GM12892 (cell line): ENCODE results near the gene ATP6V0A4.

Source experiments
- POLR2A ChIP-seq: IDR thresholded peaks from 2 replicates; pipeline ENCODE4 v1.6.1; 2011; ENCODE audit warnings: low read depth, low read length, control low read depth
- POLR2AphosphoS5 ChIP-seq: IDR thresholded peaks from 2 replicates; pipeline ENCODE4 v1.6.1; 2011; ENCODE audit warnings: low read depth, low read length, control low read depth
- TAF1 ChIP-seq: IDR thresholded peaks from 2 replicates; pipeline ENCODE4 v1.6.1; 2011; ENCODE audit warnings: low read depth, mild to moderate bottlenecking, control low read depth, low read length, borderline replicate concordance

GRCh38 chr7:138668946-138669345 lies 129.1 kb downstream of the ATP6V0A4 start:
- no peak for TF ChIP-seq POLR2AphosphoS5
- TF ChIP-seq POLR2A, result no peak
- no peak for TF ChIP-seq TAF1
